ENCODE measurements around the gene PSMB1.
"Not testable (repeated sequence)": the region's sequence is repeated elsewhere in the genome, so short reads cannot be mapped to it uniquely, and the experiment has no call there.

Gene PSMB1

DNA sequence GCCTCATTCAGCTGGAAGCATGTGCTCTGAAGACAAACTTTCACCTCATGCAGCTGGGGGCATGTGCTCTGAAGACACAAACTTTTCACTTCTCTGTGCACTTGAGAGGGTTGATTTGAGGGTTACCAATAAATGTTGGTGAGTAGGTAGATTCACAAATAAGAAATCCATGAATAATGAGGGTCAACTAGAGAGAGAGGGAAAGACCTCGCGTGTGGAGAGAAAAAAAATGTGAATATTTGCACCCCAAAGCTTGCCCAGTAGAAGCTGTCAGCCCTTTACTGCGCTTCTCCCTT, 43.4 kb downstream of the PSMB1 start:
- Histone ChIP-seq H3K4me3 (ENCODE audit: low read length) (no peak overlapping the region), H3K27ac (ENCODE audit: low read length) (no peak overlapping the region), H3K9me3 (ENCODE audit: control insufficient read depth, low read depth, low read length) (peaks cover under 1% of the 10 kb centered on the region), H3K27me3 (ENCODE audit: control insufficient read depth, insufficient read depth, low read length) (no peaks in the 10 kb centered on the region), H3K9ac (ENCODE audit: low read length) (no peak overlapping the region), H3K4me1 (ENCODE audit: control insufficient read depth, low read depth, low read length) (no peaks in the 10 kb centered on the region), H3K36me3 (ENCODE audit: control insufficient read depth, low read depth, low read length) (no peaks in the 10 kb centered on the region)

DNA sequence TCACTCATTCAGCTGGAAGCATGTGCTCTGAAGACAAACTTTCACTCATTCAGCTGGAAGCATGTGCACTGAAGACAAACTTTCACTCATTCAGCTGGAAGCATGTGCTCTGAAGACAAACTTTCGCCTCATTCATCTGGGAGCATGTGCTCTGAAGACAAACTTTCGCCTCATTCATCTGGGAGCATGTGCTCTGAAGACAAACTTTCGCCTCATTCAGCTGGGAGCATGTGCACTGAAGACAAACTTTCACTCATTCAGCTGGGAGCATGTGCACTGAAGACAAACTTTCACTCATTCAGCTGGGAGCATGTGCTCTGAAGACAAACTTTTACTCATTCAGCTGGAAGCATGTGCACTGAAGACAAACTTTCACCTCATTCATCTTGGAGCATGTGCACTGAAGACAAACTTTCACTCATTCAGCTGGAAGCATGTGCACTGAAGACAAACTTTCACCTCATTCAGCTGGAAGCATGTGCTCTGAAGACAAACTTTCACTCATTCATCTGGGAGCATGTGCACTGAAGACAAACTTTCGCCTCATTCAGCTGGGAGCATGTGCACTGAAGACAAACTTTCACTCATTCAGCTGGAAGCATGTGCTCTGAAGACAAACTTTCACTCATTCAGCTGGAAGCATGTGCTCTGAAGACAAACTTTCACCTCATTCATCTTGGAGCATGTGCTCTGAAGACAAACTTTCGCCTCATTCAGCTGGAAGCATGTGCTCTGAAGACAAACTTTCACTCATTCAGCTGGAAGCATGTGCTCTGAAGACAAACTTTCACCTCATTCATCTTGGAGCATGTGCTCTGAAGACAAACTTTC, 44.0 kb downstream of the PSMB1 start:
- not testable (repeated sequence) for H3K27ac ChIP-seq (ENCODE audit: low read length); H3K9ac ChIP-seq (ENCODE audit: low read length); H3K4me1 ChIP-seq (ENCODE audit: control insufficient read depth, low read depth, low read length); H3K36me3 ChIP-seq (ENCODE audit: control insufficient read depth, low read depth, low read length); H3K27me3 ChIP-seq (ENCODE audit: control insufficient read depth, insufficient read depth, low read length); H3K9me3 ChIP-seq (ENCODE audit: control insufficient read depth, low read depth, low read length); H3K4me3 ChIP-seq (ENCODE audit: low read length)

DNA sequence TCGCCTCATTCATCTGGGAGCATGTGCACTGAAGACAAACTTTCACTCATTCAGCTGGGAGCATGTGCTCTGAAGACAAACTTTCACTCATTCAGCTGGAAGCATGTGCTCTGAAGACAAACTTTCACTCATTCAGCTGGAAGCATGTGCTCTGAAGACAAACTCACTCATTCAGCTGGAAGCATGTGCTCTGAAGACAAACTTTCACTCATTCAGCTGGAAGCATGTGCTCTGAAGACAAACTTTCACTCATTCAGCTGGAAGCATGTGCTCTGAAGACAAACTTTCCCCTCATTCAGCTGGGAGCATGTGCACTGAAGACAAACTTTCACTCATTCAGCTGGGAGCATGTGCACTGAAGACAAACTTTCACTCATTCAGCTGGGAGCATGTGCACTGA, 44.8 kb downstream of the PSMB1 start:
- not testable (repeated sequence) for H3K9me3 ChIP-seq (ENCODE audit: control insufficient read depth, low read depth, low read length); H3K36me3 ChIP-seq (ENCODE audit: control insufficient read depth, low read depth, low read length); H3K9ac ChIP-seq (ENCODE audit: low read length); H3K27ac ChIP-seq (ENCODE audit: low read length); H3K27me3 ChIP-seq (ENCODE audit: control insufficient read depth, insufficient read depth, low read length); H3K4me1 ChIP-seq (ENCODE audit: control insufficient read depth, low read depth, low read length); H3K4me3 ChIP-seq (ENCODE audit: low read length)

DNA sequence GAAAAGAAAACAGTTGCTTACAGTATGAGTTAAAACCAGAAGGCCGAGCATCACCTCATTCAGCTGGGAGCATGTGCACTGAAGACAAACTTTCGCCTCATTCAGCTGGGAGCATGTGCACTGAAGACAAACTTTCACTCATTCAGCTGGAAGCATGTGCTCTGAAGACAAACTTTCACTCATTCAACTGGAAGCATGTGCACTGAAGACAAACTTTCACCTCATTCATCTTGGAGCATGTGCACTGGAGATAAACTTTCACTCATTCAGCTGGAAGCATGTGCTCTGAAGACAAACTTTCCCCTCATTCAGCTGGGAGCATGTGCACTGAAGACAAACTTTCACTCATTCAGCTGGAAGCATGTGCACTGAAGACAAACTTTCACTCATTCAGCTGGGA, 45.4 kb downstream of the PSMB1 start:
- not testable (repeated sequence) for H3K9me3 ChIP-seq (ENCODE audit: control insufficient read depth, low read depth, low read length); H3K9ac ChIP-seq (ENCODE audit: low read length); H3K4me1 ChIP-seq (ENCODE audit: control insufficient read depth, low read depth, low read length); H3K27me3 ChIP-seq (ENCODE audit: control insufficient read depth, insufficient read depth, low read length); H3K4me3 ChIP-seq (ENCODE audit: low read length); H3K27ac ChIP-seq (ENCODE audit: low read length); H3K36me3 ChIP-seq (ENCODE audit: control insufficient read depth, low read depth, low read length)

DNA sequence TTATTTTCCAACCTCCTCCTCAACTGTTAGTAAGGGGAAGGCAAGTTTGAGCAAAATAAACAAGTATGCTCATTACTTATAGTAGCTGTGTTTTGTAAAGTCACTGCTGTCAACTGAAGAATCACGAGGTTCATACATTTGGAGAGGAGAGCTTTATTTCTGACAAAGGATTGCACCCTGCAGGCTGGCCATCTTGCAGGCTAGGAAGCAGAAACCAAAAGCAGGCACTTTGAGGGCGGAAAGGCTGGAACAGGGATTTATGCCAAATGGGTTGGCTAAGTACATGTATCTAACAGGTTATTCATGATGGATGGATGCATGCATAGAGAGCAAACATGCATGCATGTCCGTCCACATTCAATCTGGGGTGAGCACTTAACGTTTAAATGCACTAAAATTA, 46.7 kb downstream of the PSMB1 start:
- H3K9ac ChIP-seq (ENCODE audit: low read length): no peak overlapping the region
- H3K27me3 ChIP-seq (ENCODE audit: control insufficient read depth, insufficient read depth, low read length): no peaks in the 10 kb centered on the region
- H3K27ac ChIP-seq (ENCODE audit: low read length): no peak overlapping the region
- H3K36me3 ChIP-seq (ENCODE audit: control insufficient read depth, low read depth, low read length): no peaks in the 10 kb centered on the region
- no peaks in the 10 kb centered on the region for H3K9me3 ChIP-seq (ENCODE audit: control insufficient read depth, low read depth, low read length)
- H3K4me1 ChIP-seq (ENCODE audit: control insufficient read depth, low read depth, low read length): no peaks in the 10 kb centered on the region
- H3K4me3 ChIP-seq (ENCODE audit: low read length): no peak overlapping the region

DNA sequence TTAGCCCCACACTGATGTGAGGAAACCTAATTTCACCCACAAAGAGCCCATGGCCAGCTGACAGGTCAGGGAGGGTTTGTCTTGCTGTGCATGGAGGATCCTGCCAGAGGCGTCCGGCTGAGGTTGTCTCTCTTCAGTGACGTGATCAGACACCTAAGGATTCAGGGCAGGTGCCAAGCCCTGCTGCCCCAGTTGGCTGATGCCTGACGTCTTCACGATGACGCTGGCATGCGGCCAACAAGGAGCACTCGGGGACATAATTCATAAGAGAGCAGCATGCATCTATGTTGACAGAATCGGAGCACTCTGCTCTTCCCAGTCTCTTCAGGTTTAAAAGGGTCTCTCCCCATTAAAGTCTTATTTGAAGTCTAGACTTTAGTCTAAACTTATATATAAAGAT, 47.8 kb downstream of the PSMB1 start:
- Histone ChIP-seq H3K9me3 (ENCODE audit: control insufficient read depth, low read depth, low read length) (no peaks in the 10 kb centered on the region), H3K27ac (ENCODE audit: low read length) (no peak overlapping the region), H3K4me3 (ENCODE audit: low read length) (no peak overlapping the region), H3K4me1 (ENCODE audit: control insufficient read depth, low read depth, low read length) (no peaks in the 10 kb centered on the region), H3K9ac (ENCODE audit: low read length) (no peak overlapping the region), H3K27me3 (ENCODE audit: control insufficient read depth, insufficient read depth, low read length) (no peaks in the 10 kb centered on the region), H3K36me3 (ENCODE audit: control insufficient read depth, low read depth, low read length) (no peaks in the 10 kb centered on the region)

DNA sequence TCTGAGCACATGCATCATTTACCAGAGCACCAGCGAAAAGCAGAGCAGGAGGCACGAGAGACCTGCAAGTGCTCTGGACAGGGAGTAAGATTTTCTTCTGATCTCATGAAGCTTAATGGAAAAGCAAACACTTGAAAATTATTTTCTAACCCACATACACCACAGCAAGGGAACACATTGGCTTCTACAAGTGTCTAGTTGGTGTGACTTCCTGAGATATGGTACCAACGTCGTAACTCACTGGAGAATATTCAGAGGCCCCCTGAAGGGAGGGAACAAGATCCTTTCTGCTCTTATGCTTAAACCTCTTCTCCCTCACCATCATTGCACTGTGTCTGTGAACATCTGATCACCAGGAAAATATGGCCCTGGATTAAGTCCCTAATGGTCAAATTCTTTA, 48.6 kb downstream of the PSMB1 start:
- Histone ChIP-seq H3K36me3 (ENCODE audit: control insufficient read depth, low read depth, low read length) (no peaks in the 10 kb centered on the region), H3K4me3 (ENCODE audit: low read length) (no peak overlapping the region), H3K4me1 (ENCODE audit: control insufficient read depth, low read depth, low read length) (no peaks in the 10 kb centered on the region), H3K27ac (ENCODE audit: low read length) (no peak overlapping the region), H3K27me3 (ENCODE audit: control insufficient read depth, insufficient read depth, low read length) (no peaks in the 10 kb centered on the region), H3K9me3 (ENCODE audit: control insufficient read depth, low read depth, low read length) (no peaks in the 10 kb centered on the region), H3K9ac (ENCODE audit: low read length) (no peak overlapping the region)

DNA sequence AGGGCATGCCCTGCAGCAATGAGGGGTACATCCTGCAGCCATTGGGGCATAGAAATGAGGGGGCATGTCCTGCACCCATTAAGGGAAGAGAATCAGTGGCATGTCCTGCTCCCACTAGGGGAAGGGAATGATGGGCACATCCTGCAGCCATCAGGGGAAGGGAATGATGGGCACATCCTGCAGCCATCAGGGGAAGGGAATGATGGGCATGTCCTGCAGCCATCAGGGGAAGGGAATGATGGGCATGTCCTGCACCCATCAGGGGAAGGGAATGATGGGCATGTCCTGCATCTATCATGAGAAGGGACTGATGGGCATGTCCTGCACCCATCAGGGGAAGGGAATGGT, 49.7 kb downstream of the PSMB1 start:
- no peaks in the 10 kb centered on the region for H3K9me3 ChIP-seq (ENCODE audit: control insufficient read depth, low read depth, low read length)
- no peaks in the 10 kb centered on the region for H3K36me3 ChIP-seq (ENCODE audit: control insufficient read depth, low read depth, low read length)
- no peaks in the 10 kb centered on the region for H3K4me1 ChIP-seq (ENCODE audit: control insufficient read depth, low read depth, low read length)
- H3K4me3 ChIP-seq (ENCODE audit: low read length): no peak overlapping the region
- no peak overlapping the region for H3K9ac ChIP-seq (ENCODE audit: low read length)
- no peaks in the 10 kb centered on the region for H3K27me3 ChIP-seq (ENCODE audit: control insufficient read depth, insufficient read depth, low read length)
- H3K27ac ChIP-seq (ENCODE audit: low read length): no peak overlapping the region

DNA sequence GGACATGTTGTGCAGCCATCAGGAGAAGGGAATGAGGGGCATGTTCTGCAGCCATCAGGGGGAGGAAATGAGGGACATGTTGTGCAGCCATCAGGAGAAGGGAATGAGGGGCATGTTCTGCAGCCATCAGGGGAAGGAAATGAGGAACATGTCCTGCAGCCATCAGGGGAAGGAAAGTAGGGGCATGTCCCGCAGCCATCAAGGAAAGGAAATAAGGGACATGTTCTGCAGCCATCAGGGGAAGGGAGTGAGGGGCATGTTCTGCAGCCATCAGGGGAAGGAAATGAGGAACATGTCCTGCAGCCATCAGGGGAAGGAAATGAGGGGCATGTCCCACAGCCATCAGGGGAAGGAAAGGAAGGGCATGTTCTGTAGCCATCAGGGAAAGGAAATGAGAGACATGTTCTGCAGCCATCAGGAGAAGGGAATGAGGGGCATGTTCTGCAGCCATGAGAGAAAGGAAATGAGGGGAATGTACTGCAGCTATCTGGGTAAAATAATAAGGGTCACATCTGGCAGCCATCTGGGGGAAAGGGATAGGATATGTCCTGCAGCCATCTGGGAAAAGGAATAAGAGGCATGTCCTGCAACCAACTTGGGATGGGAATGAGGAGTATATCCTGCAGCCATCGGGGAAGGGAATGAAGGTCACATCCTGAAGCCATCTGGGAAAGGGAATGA, 50.2 kb downstream of the PSMB1 start:
- H3K9ac ChIP-seq (ENCODE audit: low read length); H3K9me3 ChIP-seq (ENCODE audit: control insufficient read depth, low read depth, low read length); H3K4me3 ChIP-seq (ENCODE audit: low read length); H3K36me3 ChIP-seq (ENCODE audit: control insufficient read depth, low read depth, low read length); H3K27ac ChIP-seq (ENCODE audit: low read length); H3K4me1 ChIP-seq (ENCODE audit: control insufficient read depth, low read depth, low read length); H3K27me3 ChIP-seq (ENCODE audit: control insufficient read depth, insufficient read depth, low read length): not testable (repeated sequence)

DNA sequence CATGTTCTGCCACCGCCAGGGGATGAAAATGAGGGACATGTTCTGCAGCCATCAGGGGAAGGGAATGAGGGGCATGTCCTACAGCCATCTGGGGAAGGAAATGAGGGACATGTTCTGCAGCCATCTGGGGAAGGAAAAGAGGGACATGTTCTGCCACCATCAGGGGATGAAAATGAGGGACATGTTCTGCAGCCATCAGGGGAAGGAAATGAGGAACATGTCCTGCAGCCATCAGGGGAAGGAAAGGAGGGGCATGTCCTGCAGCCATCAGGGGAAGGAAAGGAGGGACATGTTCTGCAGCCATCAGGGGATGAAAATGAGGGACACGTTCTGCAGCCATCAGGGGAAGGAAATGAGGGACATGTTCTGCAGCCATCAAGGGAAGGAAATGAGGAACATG, 50.8 kb downstream of the PSMB1 start:
- not testable (repeated sequence) for H3K9me3 ChIP-seq (ENCODE audit: control insufficient read depth, low read depth, low read length); H3K27me3 ChIP-seq (ENCODE audit: control insufficient read depth, insufficient read depth, low read length); H3K36me3 ChIP-seq (ENCODE audit: control insufficient read depth, low read depth, low read length); H3K4me3 ChIP-seq (ENCODE audit: low read length); H3K9ac ChIP-seq (ENCODE audit: low read length); H3K27ac ChIP-seq (ENCODE audit: low read length); H3K4me1 ChIP-seq (ENCODE audit: control insufficient read depth, low read depth, low read length)

DNA sequence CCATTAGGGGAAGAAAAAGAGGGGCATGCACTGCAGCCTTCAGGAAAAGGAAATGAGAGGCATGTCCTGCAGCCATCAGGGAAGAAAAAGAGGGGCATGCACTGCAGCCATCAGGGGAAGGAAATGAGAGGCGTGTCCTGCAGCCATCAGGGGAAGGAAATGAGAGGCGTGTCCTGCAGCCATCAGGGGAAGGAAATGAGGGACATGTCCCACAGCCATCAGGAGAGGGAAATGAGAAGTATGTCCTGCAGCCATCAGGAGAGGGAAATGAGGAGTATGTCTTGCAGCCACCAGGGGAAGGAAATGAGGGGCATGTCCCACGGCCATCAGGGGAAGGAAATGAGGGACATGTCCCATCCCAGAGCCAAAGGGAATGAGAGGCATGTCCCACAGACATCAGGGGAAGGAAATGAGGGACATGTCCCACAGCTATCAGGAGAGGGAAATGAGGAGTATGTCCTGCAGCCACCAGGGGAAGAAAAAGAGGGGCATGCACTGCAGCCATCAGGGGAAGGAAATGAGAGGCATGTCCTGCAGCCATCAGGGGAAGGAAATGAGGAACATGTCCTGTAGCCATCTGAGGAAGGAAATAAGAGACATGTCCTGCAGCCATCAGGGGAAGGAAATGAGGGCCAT, 52.0 kb downstream of the PSMB1 start:
- Histone ChIP-seq H3K9me3 (ENCODE audit: control insufficient read depth, low read depth, low read length) (no peaks in the 10 kb centered on the region), H3K4me3 (ENCODE audit: low read length) (no peak overlapping the region), H3K9ac (ENCODE audit: low read length) (no peak overlapping the region), H3K4me1 (ENCODE audit: control insufficient read depth, low read depth, low read length) (peaks cover 12% of the 10 kb centered on the region), H3K27me3 (ENCODE audit: control insufficient read depth, insufficient read depth, low read length) (no peaks in the 10 kb centered on the region), H3K27ac (ENCODE audit: low read length) (no peak overlapping the region), H3K36me3 (ENCODE audit: control insufficient read depth, low read depth, low read length) (no peaks in the 10 kb centered on the region)

DNA sequence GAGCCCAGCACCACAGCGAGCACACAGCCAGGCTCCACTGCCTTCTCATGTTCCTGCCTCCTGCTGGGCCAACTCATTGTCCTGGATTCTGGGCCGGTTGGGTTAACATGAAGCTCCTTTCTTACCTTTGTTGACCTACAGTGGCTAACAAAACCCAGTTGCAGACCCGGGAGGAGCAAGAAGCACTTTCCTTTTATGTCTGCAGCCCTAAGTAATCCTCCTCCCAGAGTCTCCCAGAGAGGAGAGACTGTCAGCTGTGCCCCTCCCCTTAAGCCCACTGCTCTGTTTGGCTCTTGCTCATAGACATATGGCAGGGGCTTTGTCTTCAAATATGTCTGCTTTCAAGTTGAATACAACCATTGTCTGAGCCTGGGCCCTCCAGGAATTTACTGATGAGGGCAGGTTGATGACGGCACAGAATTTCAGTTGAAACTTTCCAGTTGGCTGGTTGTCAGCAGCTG, 55.2 kb downstream of the PSMB1 start:
- Histone ChIP-seq H3K4me1 (ENCODE audit: control insufficient read depth, low read depth, low read length) (peaks cover 12% of the 10 kb centered on the region), H3K36me3 (ENCODE audit: control insufficient read depth, low read depth, low read length) (no peaks in the 10 kb centered on the region), H3K27me3 (ENCODE audit: control insufficient read depth, insufficient read depth, low read length) (no peaks in the 10 kb centered on the region), H3K9ac (ENCODE audit: low read length) (no peak overlapping the region), H3K27ac (ENCODE audit: low read length) (no peak overlapping the region), H3K9me3 (ENCODE audit: control insufficient read depth, low read depth, low read length) (no peaks in the 10 kb centered on the region), H3K4me3 (ENCODE audit: low read length) (no peak overlapping the region)

Data from iPS-18a (cell line).